Raji (cell line): ENCODE data around the gene PLA2G4A.

Source experiments
- POLR2A ChIP-seq: IDR thresholded peaks from 2 replicates; pipeline ENCODE4 v1.6.1; 2011; ENCODE audit warnings: low read depth, low read length, control low read depth; ENCODE audit not compliant: insufficient read depth

Gene PLA2G4A

GRCh38 chr1:186828611-186829454 is at the start of gene PLA2G4A:
Gene PLA2G4A, plus strand, starts transcription at chr1:186828949. Its CDS starts 25,406 bp downstream, at chr1:186854355.
- TF ChIP-seq POLR2A = no peak

- no peak for TF ChIP-seq POLR2A
Measured at GRCh38 chr1:186780076-186780475, 48.7 kb upstream of the PLA2G4A start.

GRCh38 chr1:186781730-186782129 is 47.0 kb upstream of the PLA2G4A start:
- no peak for TF ChIP-seq POLR2A

- no peak for TF ChIP-seq POLR2A
Measured at GRCh38 chr1:186782791-186783190, 46.0 kb upstream of the PLA2G4A start.

- no peak for TF ChIP-seq POLR2A
Measured at GRCh38 chr1:186783193-186783592, 45.6 kb upstream of the PLA2G4A start.

GRCh38 chr1:186785503-186785902 is 43.2 kb upstream of the PLA2G4A start:
- TF ChIP-seq POLR2A = no peak

- no peak for TF ChIP-seq POLR2A
Measured at GRCh38 chr1:186790101-186790500, 38.6 kb upstream of the PLA2G4A start.

GRCh38 chr1:186792870-186793581 is 35.7 kb upstream of the PLA2G4A start:
- no peak for TF ChIP-seq POLR2A

GRCh38 chr1:186793582-186793927 is 35.2 kb upstream of the PLA2G4A start:
- no peak for TF ChIP-seq POLR2A

GRCh38 chr1:186798960-186799688 is 29.6 kb upstream of the PLA2G4A start:
- no peak for TF ChIP-seq POLR2A

GRCh38 chr1:186799689-186800054 is 29.1 kb upstream of the PLA2G4A start:
- no peak for TF ChIP-seq POLR2A

- TF ChIP-seq POLR2A = no peak
Measured at GRCh38 chr1:186802388-186802787, 26.4 kb upstream of the PLA2G4A start.

GRCh38 chr1:186804679-186805078 is 24.1 kb upstream of the PLA2G4A start:
- TF ChIP-seq POLR2A = no peak

GRCh38 chr1:186806477-186806876 is 22.3 kb upstream of the PLA2G4A start:
- no peak for TF ChIP-seq POLR2A

- no peak for TF ChIP-seq POLR2A
Measured at GRCh38 chr1:186807163-186807562, 21.6 kb upstream of the PLA2G4A start.

- TF ChIP-seq POLR2A = no peak
Measured at GRCh38 chr1:186811892-186812291, 16.9 kb upstream of the PLA2G4A start.

GRCh38 chr1:186812570-186812969 is 16.2 kb upstream of the PLA2G4A start:
- TF ChIP-seq POLR2A = no peak
